ENCODE results near the gene ASIC3.

DNA sequence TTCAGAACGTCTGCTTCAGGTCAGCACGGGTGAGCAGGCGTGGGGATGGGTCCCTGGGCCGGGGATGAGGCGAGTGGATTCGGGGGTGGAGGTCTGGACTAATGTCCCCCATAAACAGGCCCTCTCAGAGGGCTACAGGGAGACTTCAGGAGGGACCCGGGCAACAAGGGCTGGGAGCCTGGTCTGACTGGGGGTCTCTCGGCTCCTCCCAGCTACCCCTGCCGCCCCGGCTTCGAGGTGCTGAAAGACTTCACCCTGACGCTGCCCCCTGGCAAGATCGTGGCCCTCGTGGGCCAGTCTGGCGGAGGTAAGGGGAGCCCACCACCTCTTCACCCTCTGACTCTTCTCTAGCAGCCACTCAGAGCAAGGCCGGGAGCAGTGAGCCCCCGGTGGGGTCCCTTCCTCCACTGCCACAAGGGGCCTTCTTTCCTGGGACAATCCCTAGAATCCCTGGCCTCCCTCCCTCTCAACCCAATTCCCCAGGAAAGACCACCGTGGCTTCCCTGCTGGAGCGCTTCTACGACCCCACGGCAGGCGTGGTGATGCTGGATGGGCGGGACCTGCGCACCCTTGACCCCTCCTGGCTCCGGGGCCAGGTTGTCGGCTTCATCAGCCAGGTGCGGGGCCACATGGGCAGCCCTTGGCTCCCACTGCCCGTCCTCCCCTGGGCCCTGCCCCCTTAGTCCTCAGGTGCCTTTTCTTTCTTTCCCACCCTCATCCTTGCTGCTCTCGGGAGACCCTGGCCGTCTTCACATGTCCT, 7.5 kb upstream of the ASIC3 start:
- TF ChIP-seq EZH2 (IDR thresholded peaks at IDR 0.05; ENCODE audit: borderline replicate concordance): no peak
- TF ChIP-seq, protein P1, sequence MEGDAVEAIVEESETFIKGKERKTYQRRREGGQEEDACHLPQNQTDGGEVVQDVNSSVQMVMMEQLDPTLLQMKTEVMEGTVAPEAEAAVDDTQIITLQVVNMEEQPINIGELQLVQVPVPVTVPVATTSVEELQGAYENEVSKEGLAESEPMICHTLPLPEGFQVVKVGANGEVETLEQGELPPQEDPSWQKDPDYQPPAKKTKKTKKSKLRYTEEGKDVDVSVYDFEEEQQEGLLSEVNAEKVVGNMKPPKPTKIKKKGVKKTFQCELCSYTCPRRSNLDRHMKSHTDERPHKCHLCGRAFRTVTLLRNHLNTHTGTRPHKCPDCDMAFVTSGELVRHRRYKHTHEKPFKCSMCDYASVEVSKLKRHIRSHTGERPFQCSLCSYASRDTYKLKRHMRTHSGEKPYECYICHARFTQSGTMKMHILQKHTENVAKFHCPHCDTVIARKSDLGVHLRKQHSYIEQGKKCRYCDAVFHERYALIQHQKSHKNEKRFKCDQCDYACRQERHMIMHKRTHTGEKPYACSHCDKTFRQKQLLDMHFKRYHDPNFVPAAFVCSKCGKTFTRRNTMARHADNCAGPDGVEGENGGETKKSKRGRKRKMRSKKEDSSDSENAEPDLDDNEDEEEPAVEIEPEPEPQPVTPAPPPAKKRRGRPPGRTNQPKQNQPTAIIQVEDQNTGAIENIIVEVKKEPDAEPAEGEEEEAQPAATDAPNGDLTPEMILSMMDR (IDR thresholded peaks at IDR 0.05; ENCODE audit: poor library complexity): no peak
